Activated CD4-positive, CD25-positive, alpha-beta regulatory T cell (primary cell): Measurements from ENCODE around the gene GADD45B.
A peak's percentile ranks its signal among the peaks of the same experiment; 100 is the strongest.
"Not testable (repeated sequence)": the region's sequence is repeated elsewhere in the genome, so short reads cannot be mapped to it uniquely, and the experiment has no call there.

Source experiments
- DNase-seq, 4 experiments: peaks; one replicate each; lab custom pipeline; 2025; lab: John Stamatoyannopoulos, UW

GADD45B gene

GRCh38 chr19:2469102-2469914, 6.6 kb upstream of the GADD45B start:
- DNase-seq, result no peak

- DNase-seq, result not testable (repeated sequence)
These were observed 6.1 kb upstream of the GADD45B start for GRCh38 chr19:2469915-2470200.

DNA sequence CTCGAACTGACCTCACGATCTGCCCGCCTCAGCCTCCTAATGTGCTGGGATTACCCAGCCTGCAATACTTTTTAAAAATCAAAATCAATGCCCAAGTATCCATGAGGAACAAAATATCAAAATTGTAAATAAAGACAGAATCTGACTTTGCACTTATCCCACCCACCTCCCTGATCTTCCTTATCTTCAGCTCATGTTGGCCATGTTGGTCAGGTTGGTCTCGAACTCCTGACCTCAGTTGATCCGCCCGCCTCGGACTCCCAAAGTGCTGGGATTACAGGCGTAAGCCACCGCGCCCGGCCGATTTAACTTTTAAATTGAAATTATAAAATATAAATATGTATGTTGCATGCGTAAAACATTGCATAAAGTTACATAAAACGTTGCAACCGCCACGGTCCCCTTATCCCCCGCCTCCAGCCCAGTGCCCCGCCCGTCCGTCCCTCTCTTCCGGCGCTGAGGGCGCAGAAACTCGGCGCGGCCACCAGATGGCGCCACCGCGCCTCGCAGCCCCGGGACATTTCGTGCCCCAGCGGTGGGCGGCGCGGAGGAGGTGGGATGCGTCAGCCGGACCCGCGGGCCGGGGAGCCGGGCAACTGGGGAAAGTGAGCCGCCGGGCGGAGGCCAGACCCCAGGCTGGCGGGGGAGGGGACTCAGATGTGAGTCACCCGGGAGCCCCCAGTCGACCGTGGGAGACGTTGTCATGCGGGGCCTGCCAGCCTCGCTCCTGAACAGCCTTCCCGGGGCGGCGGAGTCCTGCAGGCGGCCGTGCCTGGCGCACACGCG, 1.5 kb upstream of the GADD45B start:
- DNase-seq, result peak; percentile 77 to 80 (median 78)

GRCh38 chr19:2475018-2475701, 767 bp upstream of the GADD45B start:
- DNase-seq, result peak; percentile 41 to 61 (median 52)

DNA sequence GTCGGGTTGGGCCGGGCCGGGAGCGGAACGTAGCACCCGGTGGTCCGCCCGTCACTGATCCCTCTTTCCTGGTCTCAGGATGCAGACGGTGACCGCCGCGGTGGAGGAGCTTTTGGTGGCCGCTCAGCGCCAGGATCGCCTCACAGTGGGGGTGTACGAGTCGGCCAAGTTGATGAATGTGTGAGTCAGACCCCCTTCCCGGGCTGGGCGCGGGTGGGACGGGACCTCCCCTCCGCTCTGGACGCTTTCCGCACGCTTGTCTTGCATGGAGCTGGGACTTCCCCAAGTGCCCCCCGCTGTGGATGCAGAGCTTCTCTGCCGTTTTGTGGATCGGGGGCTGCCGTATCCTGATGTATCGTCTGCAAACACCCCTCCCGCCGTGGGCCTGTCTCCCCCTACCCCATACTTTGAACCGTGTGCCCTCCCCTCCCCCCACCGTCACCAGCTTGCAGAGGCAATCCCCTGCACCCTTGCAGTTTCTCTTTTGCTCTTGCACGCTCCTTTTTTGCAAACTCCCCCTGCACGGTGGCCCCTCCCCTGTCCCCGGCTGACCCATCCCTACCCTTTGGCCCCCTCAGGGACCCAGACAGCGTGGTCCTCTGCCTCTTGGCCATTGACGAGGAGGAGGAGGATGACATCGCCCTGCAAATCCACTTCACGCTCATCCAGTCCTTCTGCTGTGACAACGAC, 669 bp downstream of the GADD45B start:
- DNase-seq, result peak; percentile 46 to 65 (median 57)

- DNase-seq, result no peak
These were observed 1.3 kb downstream of the GADD45B start for GRCh38 chr19:2477141-2477710.

DNA sequence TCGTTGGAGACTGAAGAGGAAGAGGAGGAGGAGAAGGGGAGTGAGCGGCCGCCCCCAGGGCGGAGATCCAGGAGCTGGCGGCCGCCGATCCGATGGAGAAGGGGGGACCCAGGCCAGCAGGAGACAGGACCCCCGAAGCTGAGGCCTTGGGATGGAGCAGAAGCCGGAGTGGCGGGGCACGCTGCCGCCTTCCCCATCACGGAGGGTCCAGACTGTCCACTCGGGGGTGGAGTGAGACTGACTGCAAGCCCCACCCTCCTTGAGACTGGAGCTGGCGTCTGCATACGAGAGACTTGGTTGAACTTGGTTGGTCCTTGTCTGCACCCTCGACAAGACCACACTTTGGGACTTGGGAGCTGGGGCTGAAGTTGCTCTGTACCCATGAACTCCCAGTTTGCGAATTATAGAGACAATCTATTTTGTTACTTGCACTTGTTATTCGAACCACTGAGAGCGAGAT, 1.8 kb downstream of the GADD45B start:
- DNase-seq, result no peak

- peak in 2 of 4 experiments; percentile 30 to 35 for DNase-seq
These were observed 2.4 kb downstream of the GADD45B start for GRCh38 chr19:2478278-2478755.

DNA sequence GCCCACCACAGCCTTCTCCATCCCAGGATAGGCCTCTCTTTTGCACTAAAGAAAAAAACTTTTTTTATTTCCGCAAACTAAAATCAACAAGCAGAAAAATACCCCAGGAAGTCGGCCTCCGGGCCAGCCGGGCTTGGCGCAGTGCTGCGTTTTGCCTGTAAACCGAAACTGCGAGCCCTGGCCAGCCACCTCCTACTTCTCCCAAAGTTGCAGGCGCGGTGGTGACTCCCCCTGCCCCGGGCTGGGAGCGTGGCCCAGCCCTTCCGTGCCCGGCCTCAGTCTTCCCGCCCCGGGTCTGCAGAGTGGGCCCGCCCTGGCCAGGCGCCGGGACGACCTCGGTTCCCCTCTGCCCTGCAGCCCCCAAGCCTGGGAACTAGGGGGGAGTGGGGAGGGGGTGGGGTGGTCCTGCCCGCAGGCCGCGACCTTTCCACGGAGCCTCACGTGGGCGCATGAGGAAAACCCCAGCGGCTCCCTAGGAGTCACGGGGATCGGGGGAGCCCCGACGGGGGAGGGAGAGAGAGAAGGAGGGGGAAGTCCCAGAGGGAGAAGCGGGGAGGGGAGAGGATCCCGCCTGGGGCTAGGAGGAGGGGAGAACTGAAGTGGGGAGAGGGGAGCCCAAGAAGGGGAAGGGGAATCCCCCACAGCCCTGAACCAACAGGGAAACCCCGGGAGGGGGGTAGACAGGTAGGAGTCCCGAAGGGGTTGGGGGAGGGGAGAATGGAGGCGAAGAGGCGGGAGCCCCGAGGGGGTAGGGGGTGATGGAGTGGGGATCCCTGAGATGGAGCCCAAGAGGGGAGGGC, 3.0 kb downstream of the GADD45B start:
- peak in 3 of 4 experiments; percentile 30 to 52 (median 44) for DNase-seq

DNA sequence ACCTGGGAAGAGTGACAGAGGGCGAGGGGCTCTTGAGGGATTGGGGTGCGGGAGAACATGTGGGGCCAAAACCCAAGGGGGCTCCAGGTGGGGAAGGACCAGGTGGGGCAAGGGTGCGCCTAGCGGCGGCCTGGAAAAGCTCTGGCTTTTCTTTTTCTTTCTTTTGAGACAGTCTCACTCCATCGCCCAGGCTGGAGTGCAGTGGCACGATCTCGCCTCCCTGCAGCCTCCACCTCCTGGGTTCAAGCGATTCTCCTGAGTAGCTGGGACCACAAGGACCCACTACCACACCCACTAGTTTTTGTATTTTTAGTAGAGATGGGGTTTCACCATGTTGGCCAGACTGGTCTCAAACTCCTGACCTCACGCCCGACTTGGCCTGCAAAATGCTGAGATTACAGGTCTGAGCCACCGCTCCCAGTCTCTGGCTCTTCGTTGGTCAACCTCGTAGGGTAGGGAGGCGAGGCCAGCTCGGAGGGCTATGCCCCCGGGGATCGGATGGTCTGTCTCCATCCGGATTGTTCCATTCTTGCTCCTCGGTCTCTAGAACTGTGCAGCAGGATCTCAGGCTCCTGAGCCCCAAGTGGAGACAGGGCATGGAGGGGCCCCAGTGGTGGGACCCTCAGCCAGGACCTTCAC, 3.7 kb downstream of the GADD45B start:
- no peak for DNase-seq

DNA sequence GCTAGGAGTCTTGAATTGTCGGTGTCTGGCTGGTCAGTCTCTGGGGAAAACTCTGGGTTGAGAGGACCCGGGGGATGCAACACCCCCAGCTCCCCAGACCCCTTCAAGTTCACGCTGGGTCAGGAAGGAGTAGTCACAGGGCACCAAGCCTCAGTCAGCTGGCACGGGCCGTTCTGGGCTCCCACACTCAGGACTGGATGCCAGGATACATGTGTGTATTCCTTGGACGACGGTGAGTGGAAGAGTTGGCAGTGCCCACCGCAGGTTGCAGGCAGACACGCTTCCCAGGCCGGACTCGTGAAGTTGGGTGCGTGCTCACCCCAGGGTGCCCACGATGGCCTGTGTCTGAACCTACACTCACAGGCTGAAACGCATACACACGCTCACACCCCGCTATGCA, 5.5 kb downstream of the GADD45B start:
- DNase-seq, result no peak

DNA sequence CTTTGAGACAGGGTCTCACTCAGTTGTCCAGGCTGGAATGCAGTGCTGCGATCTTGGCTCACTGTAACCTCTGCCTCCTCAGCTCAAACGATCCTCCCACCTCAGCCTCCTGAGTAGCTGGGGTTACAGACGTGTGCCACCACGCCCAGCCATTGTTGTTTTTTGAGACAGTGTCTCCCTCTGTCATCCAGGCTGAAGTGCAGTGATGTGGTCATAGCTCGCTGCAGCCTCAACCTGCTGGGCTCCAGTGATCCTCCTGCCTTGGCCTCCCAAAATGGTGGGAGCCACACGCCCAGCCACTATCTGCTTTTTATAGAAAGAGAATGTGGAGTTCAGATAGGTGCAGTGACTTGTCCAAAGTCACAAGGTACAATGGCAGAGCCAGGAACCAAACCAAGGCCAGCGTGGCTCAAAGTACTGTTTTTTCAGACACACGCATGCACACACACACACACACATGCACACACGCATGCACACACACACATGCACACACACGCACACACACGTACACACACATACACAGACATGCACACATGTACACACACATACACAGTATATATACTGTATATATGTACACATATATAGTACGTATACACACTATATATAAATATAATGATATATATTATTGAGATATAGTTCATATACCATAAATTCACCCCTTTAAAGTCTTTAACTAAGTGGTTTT, 6.6 kb downstream of the GADD45B start:
- DNase-seq, result no peak

- no peak for DNase-seq
These were observed 7.2 kb downstream of the GADD45B start for GRCh38 chr19:2483084-2483483.

DNA sequence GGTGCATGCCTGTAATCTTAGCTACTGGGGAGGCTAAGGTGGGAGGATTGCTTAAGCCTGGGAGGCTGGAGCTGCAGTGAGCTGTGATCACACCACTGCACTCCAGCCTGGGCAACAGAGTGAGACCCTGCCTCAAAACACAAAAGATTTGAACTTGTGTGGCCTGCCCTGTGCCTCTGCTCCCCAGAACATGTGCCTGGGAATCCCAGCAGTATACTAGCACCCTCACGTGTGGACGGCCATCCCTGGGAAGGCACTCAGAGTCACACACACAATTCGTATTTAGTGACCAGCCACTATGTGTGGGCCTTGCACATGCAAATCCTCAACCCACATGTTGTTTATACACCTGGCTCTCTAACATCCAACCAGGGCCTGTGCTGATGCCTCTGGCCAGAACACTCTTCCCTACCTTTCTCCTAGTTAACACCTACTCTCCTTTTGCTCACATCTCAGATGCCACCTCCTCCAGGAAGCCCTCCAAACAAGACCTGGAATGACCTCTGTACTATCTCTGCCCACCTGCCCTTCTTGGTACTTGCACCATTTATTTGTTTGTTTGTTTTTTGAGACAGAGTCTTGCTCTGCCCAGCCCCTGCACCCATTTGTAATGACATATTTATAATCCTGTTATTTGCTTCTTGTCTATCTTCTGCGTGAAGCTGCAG, 7.7 kb downstream of the GADD45B start:
- DNase-seq, result no peak

DNA sequence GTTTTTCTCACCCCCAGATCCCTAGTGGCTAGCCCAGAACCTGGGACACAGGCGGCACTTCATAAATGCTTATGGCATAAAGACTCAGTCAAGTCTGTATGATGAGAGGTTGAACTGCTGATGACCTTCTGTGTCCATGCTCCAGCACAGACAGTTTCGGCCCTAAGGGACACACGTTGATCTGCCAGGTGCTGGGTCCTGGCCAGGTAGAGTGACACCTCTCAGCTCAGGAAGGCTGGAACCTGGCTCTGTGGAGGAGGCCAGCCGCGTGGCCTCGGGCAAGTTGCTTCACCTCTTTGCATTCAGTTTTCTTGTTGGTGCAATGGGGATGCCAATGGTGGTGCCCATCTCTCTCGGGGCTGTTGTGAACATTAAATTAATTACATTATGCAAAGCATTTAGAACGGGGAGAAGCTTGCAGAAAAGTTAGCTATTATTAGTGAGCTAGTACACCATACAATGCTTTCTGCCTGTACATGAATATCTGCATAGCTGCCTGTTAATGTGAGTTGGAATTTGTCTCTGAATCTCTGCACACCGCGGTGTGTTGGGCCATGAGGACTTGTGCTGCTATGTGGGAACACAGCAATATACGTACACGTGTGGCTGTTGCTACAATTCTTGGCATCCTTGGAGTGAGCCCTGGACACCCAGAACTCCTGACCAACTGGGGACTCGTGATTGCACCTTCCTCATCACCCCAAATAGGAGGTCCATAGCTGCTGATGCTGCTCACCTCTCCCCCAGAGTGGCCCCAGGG, 8.4 kb downstream of the GADD45B start:
- no peak for DNase-seq

GRCh38 chr19:2485428-2485827, 9.5 kb downstream of the GADD45B start:
- DNase-seq, result no peak

DNA sequence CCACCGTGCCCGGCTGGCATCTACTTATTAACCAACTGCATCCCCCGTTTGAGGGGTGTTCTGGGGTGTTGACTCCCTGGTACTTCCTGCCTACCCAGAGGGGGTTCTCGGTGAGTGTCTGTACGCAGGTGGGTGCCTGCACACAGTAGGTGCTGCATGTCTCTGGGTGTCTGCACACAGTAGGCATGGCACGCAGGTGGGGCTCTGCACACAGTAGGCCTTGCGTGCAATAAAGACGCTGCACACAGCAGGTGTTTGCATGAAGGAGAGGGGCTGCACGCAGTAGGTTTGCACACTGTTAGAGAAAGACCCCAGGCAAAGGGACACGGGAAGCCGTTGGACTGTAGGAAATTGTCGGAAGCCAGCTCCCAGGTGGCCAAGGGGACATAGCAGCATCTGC, 11.2 kb downstream of the GADD45B start:
- DNase-seq, result no peak

- no peak for DNase-seq
These were observed 11.9 kb downstream of the GADD45B start for GRCh38 chr19:2487842-2488241.
